Chondrocyte (in vitro differentiated cells): ENCODE data around the gene CFDP1. TPM values are rescaled to one million over a fixed set of nuclear protein-coding genes. Genes with fewer than 3 reads are reported as not detected.
"Not testable (repeated sequence)": the region's sequence is repeated elsewhere in the genome, so short reads cannot be mapped to it uniquely, and the experiment has no call there.

Source experiments
- DNase-seq: peaks from one replicate; pipeline ENCODE4 v3.0.0; 2021; ENCODE audit warnings: mixed read lengths, low spot score
- H3K27ac Mint-ChIP-seq: one replicate; pipeline ENCODE4 v1.8.0; 2021; ENCODE audit warnings: mild to moderate bottlenecking, moderate library complexity, mixed read lengths; ENCODE audit not compliant: unreplicated experiment
- H3K27me3 Mint-ChIP-seq: 2 replicates; pipeline ENCODE4 v1.8.0; 2021; ENCODE audit warnings: low read depth, mixed read lengths
- H3K36me3 Mint-ChIP-seq: 2 replicates; pipeline ENCODE4 v1.8.0; 2021; ENCODE audit warnings: low read depth, mixed read lengths
- H3K4me1 Mint-ChIP-seq: 2 replicates; pipeline ENCODE4 v1.8.0; 2021; ENCODE audit warnings: low read depth, mild to moderate bottlenecking, mixed read lengths
- H3K4me3 Mint-ChIP-seq: one replicate; pipeline ENCODE4 v1.8.0; 2021; ENCODE audit warnings: mild to moderate bottlenecking, moderate library complexity, mixed read lengths; ENCODE audit not compliant: unreplicated experiment
- H3K9me3 Mint-ChIP-seq: 2 replicates; pipeline ENCODE4 v1.8.0; 2021; ENCODE audit warnings: low read depth, mixed read lengths
- total RNA-seq: library from RNA; stranded (reverse); gene quantifications from 3 replicates; pipeline ENCODE4 v1.2.1, GENCODE V29; 2021
- TF ChIP-seq, protein P1 (sequence below): fragments of 200-600 bp; sonication (generic); IDR thresholded peaks from 2 replicates; pipeline ENCODE4 v1.5.0; 2021; ENCODE audit warnings: antibody characterized with exemption, mild to moderate bottlenecking, moderate library complexity

CFDP1 gene
- total RNA-seq, 1 donor from 2014 or later = 45.3 TPM

DNA sequence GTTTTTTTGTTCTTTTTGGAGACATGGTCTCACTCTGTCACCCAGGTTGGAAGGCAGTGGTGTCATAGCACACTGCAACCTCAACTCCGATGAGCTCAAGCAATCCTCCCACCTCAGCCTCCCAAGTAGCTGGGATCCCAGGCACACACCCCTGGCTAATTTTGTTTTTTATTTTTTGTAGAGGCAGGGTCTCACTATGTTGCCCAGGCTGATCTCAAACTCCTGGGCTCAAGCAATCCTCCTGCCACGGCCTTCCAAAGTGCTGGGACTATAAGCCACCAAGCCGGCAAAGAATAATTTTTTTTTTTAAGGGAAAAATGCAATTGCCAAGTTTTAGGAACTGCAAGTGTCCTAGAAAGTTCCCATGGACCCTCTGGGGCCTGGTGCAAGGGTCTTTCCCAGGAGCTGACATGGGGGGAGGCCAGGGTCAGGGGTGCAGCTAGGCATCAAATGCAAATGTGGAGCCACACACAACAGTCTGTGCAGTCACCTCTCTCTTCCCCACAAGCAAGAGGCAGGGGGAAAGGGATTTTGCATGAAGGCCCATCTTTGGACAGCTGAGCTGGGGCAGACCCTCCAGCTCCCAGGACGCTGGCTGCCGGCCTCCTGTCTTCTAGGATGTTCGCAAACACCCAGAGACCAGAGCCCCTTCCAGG is 161.7 kb downstream of the CFDP1 start:
- Mint-ChIP-seq H3K27ac (peak overlapping the region; percentile 87), H3K4me3 (no peak overlapping the region), H3K4me1 (peaks cover 47% of the 10 kb centered on the region), H3K9me3 (no peaks in the 10 kb centered on the region), H3K27me3 (no peaks in the 10 kb centered on the region), H3K36me3 (no peaks in the 10 kb centered on the region)
- no peak for DNase-seq
- TF ChIP-seq, protein P1, sequence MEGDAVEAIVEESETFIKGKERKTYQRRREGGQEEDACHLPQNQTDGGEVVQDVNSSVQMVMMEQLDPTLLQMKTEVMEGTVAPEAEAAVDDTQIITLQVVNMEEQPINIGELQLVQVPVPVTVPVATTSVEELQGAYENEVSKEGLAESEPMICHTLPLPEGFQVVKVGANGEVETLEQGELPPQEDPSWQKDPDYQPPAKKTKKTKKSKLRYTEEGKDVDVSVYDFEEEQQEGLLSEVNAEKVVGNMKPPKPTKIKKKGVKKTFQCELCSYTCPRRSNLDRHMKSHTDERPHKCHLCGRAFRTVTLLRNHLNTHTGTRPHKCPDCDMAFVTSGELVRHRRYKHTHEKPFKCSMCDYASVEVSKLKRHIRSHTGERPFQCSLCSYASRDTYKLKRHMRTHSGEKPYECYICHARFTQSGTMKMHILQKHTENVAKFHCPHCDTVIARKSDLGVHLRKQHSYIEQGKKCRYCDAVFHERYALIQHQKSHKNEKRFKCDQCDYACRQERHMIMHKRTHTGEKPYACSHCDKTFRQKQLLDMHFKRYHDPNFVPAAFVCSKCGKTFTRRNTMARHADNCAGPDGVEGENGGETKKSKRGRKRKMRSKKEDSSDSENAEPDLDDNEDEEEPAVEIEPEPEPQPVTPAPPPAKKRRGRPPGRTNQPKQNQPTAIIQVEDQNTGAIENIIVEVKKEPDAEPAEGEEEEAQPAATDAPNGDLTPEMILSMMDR = no peak

DNA sequence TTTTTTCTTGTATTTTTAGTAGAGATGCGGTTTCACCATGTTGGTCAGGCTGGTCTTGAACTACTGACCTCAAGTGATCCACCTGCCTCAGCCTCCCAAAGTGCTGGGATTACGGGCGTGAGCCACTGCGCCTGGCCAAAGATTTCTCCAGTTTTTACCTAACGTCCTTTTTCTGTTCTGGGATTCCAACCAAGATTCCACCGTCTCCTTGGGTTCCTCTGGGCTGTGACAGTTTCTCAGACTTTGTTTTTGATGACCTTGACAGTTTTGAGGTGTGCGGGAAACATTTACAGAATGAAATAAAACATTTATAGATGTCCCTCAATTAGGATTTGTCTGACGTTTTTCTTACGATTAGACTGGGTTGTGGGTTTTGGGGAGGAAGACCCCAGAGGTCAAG is 163.9 kb downstream of the CFDP1 start:
- not testable (repeated sequence) for H3K27ac Mint-ChIP-seq, H3K9me3 Mint-ChIP-seq, H3K4me3 Mint-ChIP-seq

DNA sequence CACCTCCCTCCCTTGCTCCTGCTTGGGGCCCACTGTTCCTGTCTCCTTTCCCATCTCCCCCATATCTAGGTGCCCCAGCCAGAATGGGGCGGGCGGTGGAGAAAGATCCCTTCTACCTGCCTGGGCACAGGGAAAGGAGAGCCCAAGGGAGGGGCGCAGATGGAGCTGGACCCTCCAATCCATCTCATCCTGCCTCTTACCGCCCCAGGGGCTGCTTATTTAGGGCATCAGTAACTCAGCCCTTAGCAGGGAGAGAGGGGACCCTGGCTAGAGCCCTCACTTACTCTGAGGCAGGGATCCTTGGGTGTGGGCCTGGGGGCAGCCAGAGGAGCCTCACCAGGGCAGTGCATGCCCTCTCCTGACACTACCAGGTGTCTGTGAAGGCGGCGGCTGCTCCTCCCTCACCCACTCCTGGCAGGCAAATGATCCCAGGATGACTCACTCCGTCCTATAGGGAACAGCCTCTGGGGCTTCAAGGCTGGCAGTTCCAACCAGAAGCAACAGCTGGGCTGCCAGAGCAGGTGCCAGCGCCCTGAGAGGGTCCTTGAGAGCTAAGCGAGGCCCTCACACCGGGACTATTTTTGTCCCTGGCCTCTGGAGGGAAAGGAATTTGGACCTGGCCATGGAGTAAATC is 165.6 kb downstream of the CFDP1 start:
- Mint-ChIP-seq H3K4me3 (no peak overlapping the region), H3K36me3 (no peaks in the 10 kb centered on the region), H3K27ac (peak overlapping the region; percentile 22), H3K9me3 (no peaks in the 10 kb centered on the region), H3K4me1 (peaks cover 61% of the 10 kb centered on the region), H3K27me3 (no peaks in the 10 kb centered on the region)
- DNase-seq = no peak
- TF ChIP-seq, protein P1 = no peak

More for the DNA sequence above, 163.9 kb downstream of the CFDP1 start:
- DNase-seq, H3K36me3 Mint-ChIP-seq, H3K27me3 Mint-ChIP-seq: not testable (repeated sequence)
- H3K4me1 Mint-ChIP-seq = peaks cover 53% of the 10 kb centered on the region

DNA sequence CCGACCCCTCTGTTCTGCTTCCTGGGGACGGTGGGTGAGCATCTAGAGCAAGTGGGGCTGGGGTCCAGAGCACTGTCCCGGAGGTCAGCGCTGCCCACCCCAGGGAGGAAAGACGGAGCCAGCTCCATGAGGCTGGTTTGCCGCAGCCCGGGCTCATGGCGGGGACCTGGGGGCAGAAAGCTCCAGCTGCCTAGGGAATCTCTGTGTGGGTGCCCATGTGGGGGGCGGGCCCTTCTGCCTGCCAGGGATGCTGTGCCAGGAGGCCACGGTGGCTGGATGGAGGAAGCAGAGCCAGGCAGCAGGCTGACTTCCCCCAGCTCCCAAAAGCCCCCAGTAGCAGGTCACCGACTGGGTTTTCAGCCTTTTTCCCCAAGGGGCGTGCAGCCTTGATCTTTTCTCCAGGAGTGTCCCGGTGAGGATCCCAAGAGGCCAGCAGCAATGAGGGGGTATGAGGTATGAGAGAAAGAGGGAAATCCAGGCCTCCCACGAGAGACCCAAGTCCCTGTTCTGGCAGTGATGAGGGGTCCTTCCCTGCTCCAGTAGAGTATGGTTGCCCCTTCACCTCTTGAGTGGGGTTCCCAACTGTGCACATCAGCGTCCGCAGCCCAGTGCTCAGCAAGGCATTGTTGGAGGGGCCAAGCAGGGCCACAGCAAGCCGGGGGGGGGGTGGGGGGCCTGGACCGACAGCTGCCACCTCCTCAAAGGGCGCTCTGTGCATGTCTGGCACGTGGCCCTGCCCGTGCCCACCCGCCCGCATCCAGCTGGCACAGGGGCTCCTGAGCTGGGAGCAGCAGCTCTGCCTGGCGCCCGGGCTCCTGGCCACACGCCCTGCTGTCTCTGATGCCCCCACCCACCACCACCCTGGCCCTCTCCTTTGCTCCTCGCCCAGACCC is 166.3 kb downstream of the CFDP1 start:
- TF ChIP-seq, protein P1 = no peak
- peaks cover 61% of the 10 kb centered on the region for H3K4me1 Mint-ChIP-seq

DNA sequence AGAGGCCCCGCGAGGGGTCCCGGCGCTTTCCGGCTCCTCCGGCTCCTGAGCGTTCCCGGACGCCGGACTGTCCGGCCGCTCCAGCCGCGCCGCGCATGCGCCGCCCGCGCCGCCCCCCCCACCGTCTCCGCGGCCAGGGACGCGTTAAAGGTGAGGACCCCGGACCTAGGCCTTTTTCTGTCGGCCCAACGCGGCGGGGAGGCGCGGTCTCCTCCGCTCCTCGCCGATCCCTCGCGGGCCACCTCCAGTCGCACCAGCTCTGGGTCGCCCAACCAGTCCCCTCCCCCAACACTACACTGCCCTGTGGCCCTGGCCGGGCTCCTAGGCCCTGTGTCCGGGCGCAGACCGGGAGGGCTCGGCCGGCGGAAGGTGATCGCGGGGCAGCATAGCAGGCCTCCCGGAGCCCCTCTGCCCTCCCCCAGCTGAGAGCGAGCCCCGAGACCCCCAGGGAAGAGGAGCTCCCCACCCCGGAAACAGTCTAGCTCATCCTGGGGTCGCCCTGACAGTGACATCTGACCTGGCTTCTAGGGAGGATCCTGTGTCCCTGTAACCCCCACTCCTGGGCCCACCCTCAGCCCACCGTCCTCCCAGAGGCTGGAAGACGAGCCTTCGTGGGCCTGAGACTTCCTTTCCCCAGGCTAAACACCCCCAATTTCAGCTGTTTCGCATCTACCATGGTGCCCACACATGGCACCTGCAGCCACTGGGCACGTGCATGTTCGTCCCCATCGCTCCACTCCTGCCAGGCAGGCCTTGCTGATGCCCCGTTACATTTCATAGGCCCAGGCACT is 167.2 kb downstream of the CFDP1 start:
- Mint-ChIP-seq H3K4me1 (peaks cover 59% of the 10 kb centered on the region), H3K27ac (peak overlapping the region; percentile 87), H3K4me3 (peak overlapping the region; percentile 72), H3K9me3 (no peaks in the 10 kb centered on the region), H3K27me3 (no peaks in the 10 kb centered on the region), H3K36me3 (no peaks in the 10 kb centered on the region)
- peak; percentile 90 for DNase-seq
- TF ChIP-seq, protein P1 = no peak

More for the DNA sequence above, 166.3 kb downstream of the CFDP1 start:
- Mint-ChIP-seq H3K36me3 (no peaks in the 10 kb centered on the region), H3K27ac (peak overlapping the region; percentile 87), H3K27me3 (no peaks in the 10 kb centered on the region), H3K4me3 (peak overlapping the region; percentile 72), H3K9me3 (no peaks in the 10 kb centered on the region)
- no peak for DNase-seq
